Uterus (tissue), 4 donors: ENCODE measurements around the gene MFSD2B. TPM values are rescaled to one million over a fixed set of nuclear protein-coding genes. Genes with fewer than 3 reads are reported as not detected.

Source experiments
- DNase-seq, 2 donors: peaks; one replicate each; pipeline ENCODE4 v3.0.0-alpha.2; 2019 to 2020
- H3K27ac ChIP-seq, 2 donors: fragments of 200-600 bp; sonication (generic); 1 replicate in 1 of 2; 2 replicates in 1 of 2; pipeline ENCODE4 v1.5.1; 2016 to 2018
- H3K27me3 ChIP-seq, 2 donors: fragments of 200-600 bp; sonication (generic); one replicate each; pipeline ENCODE4 v1.5.1; 2018 to 2019; ENCODE audit warnings: control low read depth in 1 of 2
- H3K36me3 ChIP-seq, 2 donors: fragments of 200-600 bp; sonication (generic); one replicate each; pipeline ENCODE4 v1.5.1; 2019; ENCODE audit warnings: control low read depth in 1 of 2
- H3K4me1 ChIP-seq, 2 donors: fragments of 200-600 bp; sonication (generic); one replicate each; pipeline ENCODE4 v1.5.1; 2018 to 2019; ENCODE audit warnings: control low read depth in 1 of 2
- H3K4me3 ChIP-seq, 2 donors: fragments of 200-600 bp; sonication (generic); 1 replicate in 1 of 2; 2 replicates in 1 of 2; pipeline ENCODE4 v1.5.1; 2018 to 2019; ENCODE audit warnings: mild to moderate bottlenecking in 1 of 2
- H3K9me3 ChIP-seq, 2 donors: fragments of 200-600 bp; sonication (generic); one replicate each; pipeline ENCODE4 v1.5.1; 2019; ENCODE audit warnings: control low read depth in 1 of 2
- CTCF ChIP-seq, 4 experiments: fragments of 200-600 bp in 2 of 4; fragments of 450-650 bp in 2 of 4; sonication (generic) in 2 of 4; IDR thresholded peaks; one replicate each; pipeline ENCODE4 v1.5.1; 2016 to 2019; ENCODE audit warnings: antibody characterized with exemption in 4 of 4, mild to moderate bottlenecking in 2 of 4, moderate library complexity in 1 of 4
- POLR2A ChIP-seq, 2 donors: fragments of 450-650 bp; IDR thresholded peaks; one replicate each; pipeline ENCODE4 v1.6.1; 2016; ENCODE audit warnings: antibody characterized with exemption in 2 of 2, mild to moderate bottlenecking in 1 of 2, moderate library complexity in 1 of 2
- intact Hi-C: fragments of 100-400 bp; cut with DNase I; formaldehyde crosslinking; loops from one replicate; pipeline ENCODE4 v1.15.1; 2023; ENCODE audit warnings: low total_unique reads
- total RNA-seq, 4 donors: library from RNA; depleted of rRNA in 3 of 4; stranded (reverse); fragments of >200 nt in 3 of 4; gene quantifications; one replicate each; pipeline versions ENCODE4 v1.1.0 to v1.2.4, GENCODE V29; 2014 to 2023
- donor health status: DM: yes; HTN: yes; CAD: no.

The MFSD2B gene
- total RNA-seq, 4 donors from 2014 or later: 0.35 to 1.4 TPM; not detected in 2

- H3K27ac ChIP-seq: no peak overlapping the region
- no peak for DNase-seq
- peaks cover 0 to 3% of the 10 kb centered on the region in 2 donors for H3K4me1 ChIP-seq
- no peaks in the 10 kb centered on the region for H3K36me3 ChIP-seq
- H3K4me3 ChIP-seq: peak overlapping the region in 1 of 2 donors; percentile 63
- intact Hi-C loops: no loop called here
- H3K27me3 ChIP-seq: no peaks in the 10 kb centered on the region
- TF ChIP-seq CTCF (IDR thresholded peaks at IDR 0.05): no peak
- TF ChIP-seq POLR2A (IDR thresholded peaks at IDR 0.05): no peak
- no peaks in the 10 kb centered on the region for H3K9me3 ChIP-seq
Measured at GRCh38 chr2:24045511-24046508, 35.9 kb downstream of the MFSD2B start.

- Histone ChIP-seq H3K27ac (peak overlapping the region in 1 of 2 donors; percentile 75), H3K4me1 (peaks cover 0 to 3% of the 10 kb centered on the region in 2 donors), H3K27me3 (no peaks in the 10 kb centered on the region), H3K4me3 (peak overlapping the region; percentile 63 to 87), H3K9me3 (no peaks in the 10 kb centered on the region), H3K36me3 (no peaks in the 10 kb centered on the region)
- TF ChIP-seq POLR2A (IDR thresholded peaks at IDR 0.05) (no peak), CTCF (IDR thresholded peaks at IDR 0.05) (no peak)
- intact Hi-C loops: no loop called here
- DNase-seq: no peak
Measured at GRCh38 chr2:24046599-24046929, 36.7 kb downstream of the MFSD2B start.

GRCh38 chr2:24046930-24047702, 37.2 kb downstream of the MFSD2B start, which contains the start of gene WDCP:
Gene WDCP (minus strand): TSS chr2:24047391. CDS start chr2:24039494, 7,897 bp downstream.
- intact Hi-C loops: no loop called here

GRCh38 chr2:24047703-24048033, 37.8 kb downstream of the MFSD2B start:
- Histone ChIP-seq H3K4me3 (peak overlapping the region; percentile 8 to 87), H3K4me1 (peaks cover 0 to 3% of the 10 kb centered on the region in 2 donors), H3K27me3 (no peaks in the 10 kb centered on the region), H3K36me3 (no peaks in the 10 kb centered on the region), H3K27ac (peak overlapping the region in 1 of 2 donors; percentile 75), H3K9me3 (no peaks in the 10 kb centered on the region)
- no peak for TF ChIP-seq POLR2A (IDR thresholded peaks at IDR 0.05)
- no peak for TF ChIP-seq CTCF (IDR thresholded peaks at IDR 0.05)
- no peak for DNase-seq
- intact Hi-C loops: no loop called here

More at GRCh38 chr2:24046930-24047702, 37.2 kb downstream of the MFSD2B start, which contains the start of gene WDCP:
- no peaks in the 10 kb centered on the region for H3K9me3 ChIP-seq
- no peak for TF ChIP-seq CTCF (IDR thresholded peaks at IDR 0.05)
- TF ChIP-seq POLR2A (IDR thresholded peaks at IDR 0.05): peak; percentile 56 to 75
- no peaks in the 10 kb centered on the region for H3K27me3 ChIP-seq
- H3K36me3 ChIP-seq: no peaks in the 10 kb centered on the region
- peak within 1 kb of the TSS; percentile 63 to 87 for H3K4me3 ChIP-seq
- peaks cover 0 to 3% of the 10 kb centered on the region in 2 donors for H3K4me1 ChIP-seq
- peak within 1 kb of the TSS; percentile 75 to 78 for H3K27ac ChIP-seq
- DNase-seq: peak; percentile 92 to 98
